Measurements from ENCODE around the gene DCLK1.

DNA sequence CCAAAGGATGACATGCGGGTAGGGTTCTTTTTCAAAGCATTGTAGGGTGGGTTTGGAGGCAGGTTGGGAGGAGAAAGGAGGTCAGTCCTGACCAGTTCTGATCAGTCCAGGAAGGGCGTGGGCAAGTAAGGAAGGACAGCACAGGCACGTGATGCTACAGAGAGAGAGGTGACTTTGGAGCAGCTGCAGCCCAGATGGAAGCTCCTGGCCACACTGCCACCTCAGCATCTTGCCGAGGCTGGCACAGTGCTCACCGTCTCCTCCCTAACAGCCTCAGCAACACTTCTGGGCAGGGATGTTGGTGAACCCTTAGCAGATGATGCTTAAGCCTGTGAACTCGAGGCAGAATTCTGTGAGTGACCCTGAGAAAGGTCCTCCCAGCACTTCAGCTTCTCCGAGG, 155.1 kb downstream of the DCLK1 start:
- TF ChIP-seq POLR2A (IDR thresholded peaks at IDR 0.05): no peak
- no peak for TF ChIP-seq CTCF (IDR thresholded peaks at IDR 0.05)

All from tibial nerve (tissue), 3 donors.